Measurements from ENCODE around the gene ATP2C2.
"Not testable (repeated sequence)": the region's sequence is repeated elsewhere in the genome, so short reads cannot be mapped to it uniquely, and the experiment has no call there.

Gene ATP2C2

GRCh38 chr16:84368308-84368996 lies at the start of gene ATP2C2:
Gene ATP2C2 (plus strand): TSS chr16:84368538. CDS start chr16:84368616, 78 bp downstream.
- DNase-seq (ENCODE audit: low spot score) = no peak

DNA sequence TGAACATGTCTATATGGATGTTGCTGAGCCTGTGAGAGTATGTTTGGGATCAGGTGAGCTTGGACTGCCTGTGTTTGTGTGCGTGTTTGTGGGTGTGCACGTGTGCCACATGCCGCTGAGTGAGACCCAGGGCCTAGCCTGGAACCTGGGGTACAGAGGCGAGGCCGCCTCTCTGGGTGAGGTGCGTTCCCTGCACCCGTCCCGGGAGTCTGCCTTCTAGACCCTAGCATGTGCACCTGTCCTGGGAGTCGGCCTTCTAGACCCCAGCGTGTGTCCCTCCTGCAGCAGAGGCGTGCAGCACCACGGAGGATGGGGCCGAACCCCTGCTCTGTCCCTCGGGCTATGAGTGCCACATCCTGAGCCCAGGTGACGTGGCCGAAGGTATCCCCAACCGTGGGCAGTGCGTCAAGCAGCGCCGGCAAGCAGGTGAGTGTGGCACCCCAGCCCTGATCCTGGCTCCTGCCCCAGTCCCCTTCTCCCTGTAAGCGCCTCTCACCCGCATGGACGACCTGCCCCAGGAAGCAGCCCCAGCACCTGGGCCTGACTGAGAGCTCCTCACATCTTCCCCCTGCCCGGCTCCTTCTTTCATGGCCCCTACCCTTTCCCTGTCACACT lies 49.1 kb upstream of the ATP2C2 start:
- DNase-seq (ENCODE audit: low spot score) = no peak

DNA sequence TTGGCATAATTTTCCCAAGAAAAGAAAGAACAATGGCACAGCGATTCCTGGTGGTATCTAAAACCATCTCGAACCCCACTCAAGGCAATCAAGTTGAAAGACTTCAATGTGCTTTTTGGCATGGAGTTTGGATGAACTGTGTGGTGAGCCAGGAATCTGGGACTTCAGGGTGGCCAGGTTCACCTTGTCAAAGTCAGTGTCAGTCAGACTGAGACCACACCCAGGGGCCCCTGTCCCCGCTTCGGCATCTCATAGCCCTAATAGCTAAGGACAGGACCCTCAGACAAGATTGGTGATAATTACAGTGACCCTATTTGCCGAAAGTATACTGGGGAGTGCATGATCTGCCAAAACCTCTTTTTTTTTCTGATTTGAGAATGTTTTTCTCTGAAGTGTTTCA lies 47.8 kb upstream of the ATP2C2 start:
- DNase-seq (ENCODE audit: low spot score) = no peak

DNA sequence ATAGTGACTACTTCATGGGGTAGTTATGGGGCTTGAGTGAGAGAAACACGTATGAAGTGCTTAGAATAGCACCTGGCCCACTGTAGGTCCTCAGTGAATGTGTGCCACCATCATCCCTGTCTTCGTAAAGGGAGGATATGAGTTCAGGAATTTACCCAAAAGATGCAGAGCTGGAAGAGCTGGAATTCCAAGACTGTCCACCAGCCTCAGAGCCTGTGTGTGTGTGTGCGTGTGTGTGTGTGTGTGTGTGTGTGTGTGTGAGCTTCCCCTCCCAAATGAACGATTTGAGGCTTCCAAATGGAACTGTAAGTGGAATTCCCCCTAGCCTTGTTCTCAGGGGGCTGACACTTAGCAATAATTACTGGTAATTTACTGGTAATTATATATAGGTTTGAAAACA lies 46.4 kb upstream of the ATP2C2 start:
- DNase-seq (ENCODE audit: low spot score) = no peak

- no peak for DNase-seq (ENCODE audit: low spot score)
Measured at GRCh38 chr16:84322749-84323148, 45.6 kb upstream of the ATP2C2 start.

DNA sequence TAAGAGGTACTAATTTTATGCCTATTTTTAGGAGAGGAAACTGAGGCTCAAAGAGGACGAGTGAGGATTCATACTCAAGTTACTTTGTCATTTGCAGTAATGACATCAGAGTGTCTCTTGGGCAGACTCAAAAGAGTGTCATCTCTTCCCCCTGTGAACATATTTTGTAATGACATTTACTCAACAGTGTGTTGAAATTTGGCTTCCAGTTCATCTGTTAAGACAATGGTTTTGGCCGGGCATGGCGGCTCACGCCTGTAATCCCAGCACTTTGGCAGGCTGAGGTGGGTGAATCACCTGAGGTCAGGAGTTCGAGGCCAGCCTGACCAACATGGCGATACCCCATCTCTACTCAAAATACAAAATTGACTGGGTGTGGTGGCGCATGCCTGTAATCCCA lies 44.7 kb upstream of the ATP2C2 start:
- DNase-seq (ENCODE audit: low spot score) = no peak

DNA sequence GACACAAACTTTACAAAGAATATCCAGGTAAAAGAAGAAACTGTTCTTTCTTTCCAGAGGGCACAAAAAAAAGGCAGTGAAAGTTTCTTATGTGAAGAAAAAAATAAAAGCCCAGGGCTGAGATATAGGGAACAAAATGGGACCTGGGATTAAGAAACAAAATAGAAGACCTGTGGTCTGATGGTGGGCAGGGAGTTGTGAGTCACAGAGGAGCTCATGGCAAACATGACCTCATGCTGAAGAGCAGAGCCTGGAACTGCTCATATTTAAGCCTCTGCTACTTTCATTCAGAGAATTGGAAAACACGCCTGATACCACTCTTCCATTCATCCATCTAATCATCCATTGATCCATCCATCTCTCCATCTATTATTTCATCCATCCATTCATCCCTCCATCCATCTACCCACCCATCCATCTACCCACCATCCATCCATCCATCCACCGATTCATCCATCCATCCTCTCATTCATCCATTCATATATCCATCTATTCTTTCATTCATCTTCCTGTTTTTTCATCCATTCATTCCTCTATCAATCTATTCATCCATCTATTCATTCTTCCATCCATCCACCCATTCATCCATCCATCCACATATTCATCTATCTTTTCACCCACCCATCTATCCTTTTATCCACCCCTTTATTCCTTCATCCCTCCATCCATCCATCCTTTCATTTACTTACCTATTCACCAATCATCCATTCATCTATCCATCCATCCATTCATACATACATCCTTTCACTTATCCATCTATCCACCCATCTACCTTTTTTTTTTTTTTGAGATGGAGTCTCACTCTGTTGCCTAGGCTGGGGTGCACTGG lies 43.7 kb upstream of the ATP2C2 start:
- no peak for DNase-seq (ENCODE audit: low spot score)

- DNase-seq (ENCODE audit: low spot score) = no peak
Measured at GRCh38 chr16:84326545-84326944, 41.8 kb upstream of the ATP2C2 start.

DNA sequence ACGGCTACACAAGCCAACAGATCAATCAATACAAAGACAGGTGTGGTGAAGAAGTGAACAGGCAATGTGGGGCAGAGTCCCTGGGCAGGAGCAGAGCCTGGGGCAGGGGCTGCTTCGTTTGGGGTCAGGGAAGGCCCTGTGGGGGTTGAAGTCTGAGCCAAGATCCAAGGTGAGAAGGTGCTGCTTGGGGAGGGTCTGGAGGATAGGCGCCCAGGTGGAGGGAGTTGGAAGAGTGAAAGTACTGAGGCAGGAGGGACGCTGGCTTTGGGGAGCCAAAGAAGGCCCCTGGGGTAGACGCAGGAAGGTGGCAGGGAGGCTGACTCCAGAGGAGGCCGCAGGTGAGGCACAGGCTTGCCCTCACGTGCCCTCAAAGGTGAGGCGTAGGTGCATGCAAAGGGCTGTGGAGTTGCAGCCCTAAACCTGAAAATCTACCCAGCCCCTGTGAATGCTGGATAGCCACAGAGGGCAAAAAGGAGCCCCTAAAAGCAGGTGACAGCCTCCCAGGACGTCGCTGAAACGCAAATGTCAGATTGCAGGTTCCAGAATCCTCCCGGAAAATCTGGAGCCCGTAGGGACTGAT lies 40.3 kb upstream of the ATP2C2 start:
- DNase-seq (ENCODE audit: low spot score) = no peak

- no peak for DNase-seq (ENCODE audit: low spot score)
Measured at GRCh38 chr16:84329016-84329415, 39.3 kb upstream of the ATP2C2 start.

DNA sequence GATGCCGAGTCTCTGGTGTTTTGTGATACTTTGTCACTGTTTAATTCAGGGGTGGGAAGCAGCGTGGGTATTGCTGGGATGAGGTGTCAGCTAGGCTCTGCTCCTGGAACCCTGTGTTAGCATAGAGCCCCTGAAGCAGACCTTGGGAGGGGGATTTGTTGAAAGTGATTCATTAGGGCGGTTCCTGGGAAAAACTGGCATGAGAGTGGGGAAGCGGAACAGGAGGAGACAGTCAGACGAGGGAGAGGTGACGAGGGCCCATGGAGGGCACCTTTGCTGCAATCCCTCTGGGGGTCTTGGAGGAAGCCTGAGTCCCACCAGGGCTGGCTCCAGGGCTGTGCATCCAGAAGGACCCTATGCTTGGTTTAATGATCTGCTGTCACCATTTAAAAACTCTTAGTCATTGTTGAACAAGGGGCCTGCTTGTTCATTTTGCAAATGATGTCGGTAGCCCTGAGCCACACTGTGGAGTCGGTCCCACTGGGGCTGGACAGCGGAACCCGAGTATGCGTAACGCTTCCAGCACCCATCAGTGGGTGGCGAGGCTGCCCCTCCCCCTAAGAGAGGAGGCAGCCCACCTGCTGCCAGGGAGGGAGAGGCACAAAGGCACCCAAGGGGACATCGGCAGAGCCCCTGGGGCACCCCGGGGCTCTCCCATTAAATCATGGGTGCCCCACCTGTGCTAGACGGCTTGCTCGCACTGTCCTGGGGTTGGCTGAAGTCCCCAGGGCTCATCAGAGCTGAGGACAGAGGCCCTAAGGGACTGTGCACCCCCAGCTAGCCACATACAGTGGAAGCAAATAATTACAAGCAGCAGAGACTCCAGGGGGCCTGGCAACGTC lies 38.3 kb upstream of the ATP2C2 start:
- no peak for DNase-seq (ENCODE audit: low spot score)

- no peak for DNase-seq (ENCODE audit: low spot score)
Measured at GRCh38 chr16:84330685-84331050, 37.7 kb upstream of the ATP2C2 start.

- no peak for DNase-seq (ENCODE audit: low spot score)
Measured at GRCh38 chr16:84331998-84332780, 36.1 kb upstream of the ATP2C2 start.

GRCh38 chr16:84332975-84333684 lies 35.2 kb upstream of the ATP2C2 start:
- no peak for DNase-seq (ENCODE audit: low spot score)

GRCh38 chr16:84334058-84334457 lies 34.3 kb upstream of the ATP2C2 start:
- no peak for DNase-seq (ENCODE audit: low spot score)

DNA sequence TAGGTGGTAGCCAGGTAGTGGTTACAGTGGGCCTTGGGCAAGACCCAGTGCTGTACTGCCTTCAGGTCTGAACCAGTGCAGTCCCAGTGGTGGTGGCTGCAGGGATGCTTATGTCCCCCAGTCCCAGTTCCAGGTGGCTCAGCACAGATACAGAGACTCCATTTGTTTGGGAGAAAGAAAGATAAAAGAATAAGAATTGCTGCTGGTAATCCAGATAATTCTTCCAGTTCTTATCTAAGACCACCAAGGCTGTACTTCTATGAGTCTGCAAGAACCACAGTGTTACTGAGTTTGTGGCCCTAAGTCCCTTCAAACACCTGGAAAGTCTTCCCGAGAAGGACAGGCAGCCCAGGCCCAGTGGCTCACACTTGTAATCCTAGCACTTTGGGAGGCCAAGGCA lies 33.9 kb upstream of the ATP2C2 start:
- DNase-seq (ENCODE audit: low spot score) = no peak

GRCh38 chr16:84337236-84337635 lies 31.1 kb upstream of the ATP2C2 start:
- not testable (repeated sequence) for DNase-seq (ENCODE audit: low spot score)

- no peak for DNase-seq (ENCODE audit: low spot score)
Measured at GRCh38 chr16:84339311-84339710, 29.0 kb upstream of the ATP2C2 start.

GRCh38 chr16:84339766-84340165 lies 28.6 kb upstream of the ATP2C2 start:
- no peak for DNase-seq (ENCODE audit: low spot score)

DNA sequence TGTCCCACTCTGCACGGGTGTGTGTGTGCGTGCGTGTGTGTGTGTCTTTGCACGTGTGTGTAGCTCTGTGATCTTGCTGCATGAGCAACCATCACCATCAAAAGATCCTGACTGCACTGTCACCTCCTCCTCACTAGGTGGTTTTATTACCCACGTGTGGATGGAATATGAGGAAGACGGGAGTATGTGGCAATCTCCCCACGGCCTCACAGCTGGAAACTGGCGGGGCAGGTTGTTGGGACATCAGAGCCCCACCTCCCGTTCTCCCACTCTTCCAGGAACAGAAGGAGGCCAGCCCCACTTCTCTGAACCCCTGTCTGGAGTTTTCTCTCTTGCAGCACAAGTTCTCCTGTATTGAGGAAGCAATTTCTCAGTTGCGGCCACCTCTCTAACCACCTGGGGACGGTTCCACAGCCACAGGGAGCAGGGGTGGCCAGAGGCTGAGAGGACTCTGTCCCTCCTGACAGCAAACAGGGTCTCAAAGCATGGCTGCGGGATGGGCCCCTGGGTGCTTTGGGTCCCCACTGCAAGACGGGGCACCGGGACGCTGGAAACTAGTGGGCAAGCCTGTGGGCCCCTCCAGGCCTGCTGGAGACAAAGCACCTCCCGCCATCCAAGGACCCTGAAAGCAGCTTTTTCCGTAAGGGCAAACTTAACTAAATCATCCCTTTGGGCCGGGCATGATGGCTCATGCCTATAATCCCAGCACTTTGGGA lies 27.9 kb upstream of the ATP2C2 start:
- DNase-seq (ENCODE audit: low spot score) = no peak
